HepG2 (cell line): ENCODE data around the gene OR2S2. TPM values are rescaled to one million over a fixed set of nuclear protein-coding genes. Genes with fewer than 3 reads are reported as not detected.

ENCODE experiments used
- ATAC-seq: fragments of 200-7000 bp; cut with Tn5 transposase; 3 replicates; pipeline ENCODE4 v1.9.1; 2020; ENCODE audit warnings: mild to moderate bottlenecking, moderate library complexity
- Bru-seq: library from RNA; stranded (reverse); fragments of 400-500 nt; gene quantifications from one replicate; lab custom pipeline; 2021; lab: Mats Ljungman, UMichigan
- BruChase-seq, 2 experiments: library from RNA; stranded (reverse); fragments of 400-500 nt; gene quantifications; one replicate each; lab custom pipeline; 2021; lab: Mats Ljungman, UMichigan
- BruUV-seq: library from RNA; stranded (reverse); fragments of 400-500 nt; replicated peaks from 2 replicates; lab custom pipeline; 2021; lab: Mats Ljungman, UMichigan
- CTCF ChIA-PET: fragments of 300-600 bp; formaldehyde crosslinking; extraction: SDS; loops from one replicate; lab custom pipeline; 2021; ENCODE audit warnings: low total read pairs, inconsistent platforms, low intra/inter-chr PET ratio; lab: Yijun Ruan, JAX
- POLR2A ChIA-PET: fragments of 350-600 bp; sonication (Branson Sonifier 250); formaldehyde crosslinking; loops from one replicate; lab custom pipeline; 2020; ENCODE audit warnings: antibody characterized with exemption, inconsistent platforms; lab: Yijun Ruan, JAX
- DNase-seq: peaks from one replicate; pipeline ENCODE4 v3.0.0-alpha.2; 2015; ENCODE audit warnings: low spot score
- FAIRE-seq: peaks from 3 replicates; lab custom pipeline; 2011; peaks lifted over from hg19 to GRCh38; lab: Jason Lieb, UNC
- H2AFZ ChIP-seq: one replicate; pipeline ENCODE4 v1.6.1; 2011; ENCODE audit warnings: low read length, inconsistent platforms
- H3K27ac ChIP-seq: fragments of 300-600 bp; 3 replicates; pipeline ENCODE4 v1.8.0; 2011; ENCODE audit warnings: mixed run types, mild to moderate bottlenecking, mixed read lengths, low read length, inconsistent platforms; ENCODE audit not compliant: insufficient read depth; ENCODE audit errors: extremely low read length
- H3K27me3 ChIP-seq, 2 experiments: fragments of 200-600 bp in 1 of 2; 2 replicates in 1 of 2; 3 replicates in 1 of 2; pipeline versions ENCODE4 v1.6.0 to v1.8.0; 2011; ENCODE audit warnings: low read length in 2 of 2, mild to moderate bottlenecking in 2 of 2, moderate library complexity in 2 of 2, inconsistent platforms in 1 of 2; ENCODE audit not compliant: insufficient read depth in 2 of 2, control insufficient read depth in 1 of 2
- H3K36me3 ChIP-seq, 2 experiments: fragments of 200-600 bp in 1 of 2; replicated peaks in 1 of 2; 2 replicates in 1 of 2; 3 replicates in 1 of 2; pipeline versions ENCODE4 v1.5.1 to v1.8.0; 2011; ENCODE audit warnings: low read length in 2 of 2, inconsistent platforms in 1 of 2; ENCODE audit not compliant: insufficient read depth in 2 of 2, control insufficient read depth in 1 of 2
- H3K4me1 ChIP-seq: 2 replicates; pipeline ENCODE4 v1.5.1; 2012; ENCODE audit warnings: low read length, inconsistent platforms; ENCODE audit not compliant: insufficient read depth
- H3K4me2 ChIP-seq: 2 replicates; pipeline ENCODE4 v1.6.0; 2011; ENCODE audit warnings: low read depth, low read length, inconsistent platforms
- H3K4me3 ChIP-seq, 3 experiments: fragments of 200-600 bp in 1 of 3; sonication (generic), shearing (Covaris generic) in 1 of 3; replicated peaks in 1 of 3; 2 replicates each; pipeline ENCODE4 v1.5.1; 2011 to 2016; ENCODE audit warnings: low read length in 3 of 3, inconsistent platforms in 2 of 3, low read depth in 2 of 3, mild to moderate bottlenecking in 2 of 3, control low read depth in 1 of 3, mixed read lengths in 1 of 3; ENCODE audit not compliant: insufficient read depth in 1 of 3
- H3K79me2 ChIP-seq: one replicate; pipeline ENCODE4 v1.6.1; 2011; ENCODE audit warnings: low read length, inconsistent platforms; ENCODE audit not compliant: insufficient read depth
- H3K9ac ChIP-seq: 2 replicates; pipeline ENCODE4 v1.6.0; 2011; ENCODE audit warnings: mild to moderate bottlenecking, low read depth, low read length, inconsistent platforms; ENCODE audit not compliant: insufficient read depth
- H3K9me3 ChIP-seq: 2 replicates; pipeline ENCODE4 v1.5.1; 2012; ENCODE audit warnings: mild to moderate bottlenecking, low read length
- H4K20me1 ChIP-seq: 2 replicates; pipeline ENCODE4 v1.6.0; 2011; ENCODE audit warnings: inconsistent platforms, mild to moderate bottlenecking, low read length, moderate library complexity; ENCODE audit not compliant: insufficient read depth
- BRD4 ChIP-seq: sonication (generic); formaldehyde crosslinking; IDR thresholded peaks from 2 replicates; pipeline ENCODE4 v1.4.0; 2020; ENCODE audit warnings: missing genetic modification reagents
- MIER2 ChIP-seq: IDR thresholded peaks from 2 replicates; pipeline ENCODE4 v1.6.1; 2016; ENCODE audit warnings: missing biosample characterization, missing genetic modification reagents
- MLLT10 ChIP-seq: sonication (generic); formaldehyde crosslinking; IDR thresholded peaks from 2 replicates; pipeline ENCODE4 v1.4.0; 2020; ENCODE audit warnings: missing genetic modification reagents
- TBX3 ChIP-seq: fragments of 450-650 bp; IDR thresholded peaks from 2 replicates; pipeline ENCODE4 v1.6.1; 2017; ENCODE audit warnings: antibody characterized with exemption, mild to moderate bottlenecking, inconsistent platforms, borderline replicate concordance
- ZNF253 ChIP-seq: sonication (generic); formaldehyde crosslinking; IDR thresholded peaks from 2 replicates; pipeline ENCODE4 v1.8.0; 2022; ENCODE audit warnings: mild to moderate bottlenecking, missing genetic modification reagents, borderline replicate concordance
- ZNF260 ChIP-seq: sonication (generic); formaldehyde crosslinking; IDR thresholded peaks from 2 replicates; pipeline ENCODE4 v1.4.0; 2020; ENCODE audit warnings: missing genetic modification reagents, low read depth, mild to moderate bottlenecking, borderline replicate concordance
- ZNF333 ChIP-seq: sonication (generic); formaldehyde crosslinking; IDR thresholded peaks from 2 replicates; pipeline ENCODE4 v1.4.0; 2020; ENCODE audit warnings: mild to moderate bottlenecking, missing genetic modification reagents, borderline replicate concordance
- ZNF816 ChIP-seq: sonication (generic); formaldehyde crosslinking; IDR thresholded peaks from 2 replicates; pipeline ENCODE4 v1.8.0; 2022; ENCODE audit warnings: missing genetic modification reagents, mild to moderate bottlenecking, borderline replicate concordance
- WGBS: methylation state at CpG from one replicate; pipeline ENCODE4 v1.1.6; 2017; ENCODE audit warnings: low lambda C conversion rate; 5-methylcytosine and 5-hydroxymethylcytosine counted together
- in situ Hi-C: cut with HindIII; loops from 2 replicates; pipeline ENCODE4 v1.10.0; 2017; ENCODE audit warnings: low pct_unique_long_range_greater_than_20kb; ENCODE audit not compliant: extremely low pct_ligation_motif_present
- intact Hi-C: fragments of 100-400 bp; cut with micrococcal nuclease; formaldehyde crosslinking; loops from one replicate; pipeline ENCODE4 v1.10.0; 2022; ENCODE audit not compliant: unreplicated experiment
- long read RNA-seq, 2 experiments: library from RNA in 1 of 2; library from polyadenylated mRNA in 1 of 2; stranded (forward) in 1 of 2; unstranded in 1 of 2; transcript quantifications; one replicate each; pipeline ENCODE4 v2.0.0, GENCODE V29; 2019 to 2022
- polyA minus RNA-seq, 3 experiments: library from RNA; depleted of rRNA, polyadenylated mRNA; stranded (reverse); fragments of >200 nt; gene quantifications; 2 replicates each; pipeline ENCODE4 v1.2.3, GENCODE V29; 2011; ENCODE audit warnings: low replicate concordance in 1 of 3
- polyA plus RNA-seq, 8 experiments: library from polyadenylated mRNA; depleted of rRNA in 3 of 8; stranded (reverse) in 7 of 8; unstranded in 1 of 8; fragments of >200 nt; fragmentation: Illumina TruSeq in 4 of 8; extraction: Trizol in 4 of 8; gene quantifications; 2 replicates each; pipeline versions ENCODE4 v1.2.1 to v1.2.3, GENCODE V29; 2011 to 2016; ENCODE audit warnings: low read depth in 4 of 8, missing spikeins in 1 of 8, mixed read lengths in 1 of 8; ENCODE audit not compliant: insufficient read depth in 1 of 8
- total RNA-seq, 5 experiments: library from RNA; depleted of rRNA; stranded (reverse); fragments of >200 nt; fragmentation: Illumina TruSeq; extraction: Trizol; gene quantifications; 2 replicates each; pipeline ENCODE4 v1.2.3, GENCODE V29; 2016; ENCODE audit warnings: low read depth in 1 of 5
- TF ChIP-seq, protein P1 (sequence below): sonication (generic); formaldehyde crosslinking; IDR thresholded peaks from 2 replicates; pipeline ENCODE4 v1.4.0; 2020; ENCODE audit warnings: missing genetic modification reagents
- TF ChIP-seq, protein P2 (sequence below): sonication (generic); formaldehyde crosslinking; IDR thresholded peaks from 2 replicates; pipeline ENCODE4 v1.9.0; 2022; ENCODE audit warnings: missing genetic modification reagents, mild to moderate bottlenecking, borderline replicate concordance
- TF ChIP-seq, protein P3 (sequence below): sonication (generic); formaldehyde crosslinking; conservative IDR thresholded peaks from 2 replicates; pipeline ENCODE4 v1.8.0; 2022; ENCODE audit warnings: low read depth, missing genetic modification reagents

The OR2S2 gene, protein sequence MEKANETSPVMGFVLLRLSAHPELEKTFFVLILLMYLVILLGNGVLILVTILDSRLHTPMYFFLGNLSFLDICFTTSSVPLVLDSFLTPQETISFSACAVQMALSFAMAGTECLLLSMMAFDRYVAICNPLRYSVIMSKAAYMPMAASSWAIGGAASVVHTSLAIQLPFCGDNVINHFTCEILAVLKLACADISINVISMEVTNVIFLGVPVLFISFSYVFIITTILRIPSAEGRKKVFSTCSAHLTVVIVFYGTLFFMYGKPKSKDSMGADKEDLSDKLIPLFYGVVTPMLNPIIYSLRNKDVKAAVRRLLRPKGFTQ
- not detected in 2 replicates for total RNA-seq (2016; rRNA removed; fragmentation: Illumina TruSeq; extraction: Trizol)
- total RNA-seq (2016; cell fraction: cytosol; rRNA removed; fragmentation: Illumina TruSeq; extraction: Trizol; ENCODE audit: low read depth), result not detected in 2 replicates
- total RNA-seq (2016; cell fraction: insoluble cytoplasmic fraction; rRNA removed; fragmentation: Illumina TruSeq; extraction: Trizol), result not detected in 2 replicates
- not detected in 2 replicates for total RNA-seq (2016; cell fraction: membrane; rRNA removed; fragmentation: Illumina TruSeq; extraction: Trizol)
- total RNA-seq (2016; cell fraction: nucleus; rRNA removed; fragmentation: Illumina TruSeq; extraction: Trizol), result not detected in 2 replicates
- not detected in 2 replicates for polyA plus RNA-seq (2011; rRNA removed)
- polyA plus RNA-seq (2011; cell fraction: cytosol; rRNA removed), result not detected in 2 replicates
- polyA plus RNA-seq (2011; cell fraction: nucleus; rRNA removed), result not detected in 2 replicates
- polyA plus RNA-seq (2012), result not detected in 2 replicates
- not detected in 2 replicates for polyA plus RNA-seq (2016; cell fraction: cytosol; fragmentation: Illumina TruSeq; extraction: Trizol; ENCODE audit: low read depth)
- not detected in 2 replicates for polyA plus RNA-seq (2016; cell fraction: insoluble cytoplasmic fraction; fragmentation: Illumina TruSeq; extraction: Trizol; ENCODE audit: low read depth)
- not detected in 2 replicates for polyA plus RNA-seq (2016; cell fraction: membrane; fragmentation: Illumina TruSeq; extraction: Trizol; ENCODE audit: low read depth)
- polyA plus RNA-seq (2016; cell fraction: nucleus; fragmentation: Illumina TruSeq; extraction: Trizol; ENCODE audit: insufficient read depth, low read depth), result not detected in 2 replicates
- not detected in 2 replicates for polyA minus RNA-seq (2011; rRNA and poly(A)+ RNA removed; ENCODE audit: low replicate concordance)
- not detected in 2 replicates for polyA minus RNA-seq (2011; cell fraction: cytosol; rRNA and poly(A)+ RNA removed)
- polyA minus RNA-seq (2011; cell fraction: nucleus; rRNA and poly(A)+ RNA removed), result not detected in 2 replicates
- not detected for Bru-seq, nascent RNA
- not detected for BruChase-seq, experiment 1, labeled RNA remaining after a 6-hour chase
- not detected for BruChase-seq, experiment 2, labeled RNA remaining after a 2-hour chase
- long read RNA-seq, experiment 1, result 0 reads
- long read RNA-seq, experiment 2, result 0 reads

DNA sequence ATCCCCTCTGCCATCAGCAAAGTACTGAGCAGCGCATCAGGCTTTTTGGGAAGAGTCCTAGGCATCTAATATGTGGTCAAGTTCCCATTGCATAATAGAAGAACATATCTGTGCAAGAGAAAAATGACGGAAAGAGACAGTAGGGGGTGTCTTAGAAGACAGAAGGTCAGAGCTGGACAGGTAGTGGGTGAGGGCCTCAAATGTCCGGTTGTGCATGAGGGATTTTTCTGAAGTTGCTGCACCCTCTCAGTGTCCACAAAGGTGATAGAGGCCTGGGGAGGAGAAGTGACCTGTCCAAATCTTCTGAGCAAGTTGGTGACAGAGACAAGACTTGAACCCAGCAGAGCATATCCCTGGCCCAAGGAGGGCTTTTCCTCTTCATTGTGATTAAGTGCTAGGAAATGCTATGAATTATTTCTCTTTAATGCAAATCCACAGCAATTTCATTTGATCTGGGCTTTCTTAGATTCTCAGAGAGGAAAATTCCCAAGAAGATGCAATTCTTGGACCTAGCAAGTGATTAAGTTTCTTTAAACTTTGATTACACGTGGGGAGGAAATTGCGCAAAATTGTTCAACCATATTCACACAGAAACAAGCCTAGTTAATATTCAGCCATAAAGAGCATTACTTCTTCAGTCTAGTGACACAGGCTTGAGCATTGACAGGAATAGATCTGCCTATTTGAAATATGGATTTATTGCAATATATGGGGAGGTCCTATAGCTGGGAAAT, at the start of gene OR2S2:
TSS of gene OR2S2 (minus strand) at position 51 of the 734 bp plus-strand sequence. CDS start 56 bp downstream, outside the sequence.
- WGBS, result 11% methylated on average over 5 of the region's 5 CpGs
- H3K9ac ChIP-seq, result no peak within 1 kb of the TSS
- ATAC-seq (no peak), FAIRE-seq (no peak), DNase-seq (no peak)
- H3K4me1 ChIP-seq, result no peaks in the 10 kb centered on the region
- POLR2A ChIA-PET, result no interaction called here
- H3K36me3 ChIP-seq, result no peaks in the 10 kb centered on the region
- CTCF ChIA-PET, result no interaction called here
- no TSS peak for BruUV-seq
- no peak within 1 kb of the TSS for H3K4me3 ChIP-seq
- no peaks in the 10 kb centered on the region for H3K9me3 ChIP-seq
- intact Hi-C loops, result loop anchor here (5.0 kb wide), 1 partner anchor 209 kb away; the partner anchor contains the start of gene CCIN
- no peaks in the 10 kb centered on the region for H3K79me2 ChIP-seq
- H3K4me2 ChIP-seq, result no peak within 1 kb of the TSS
- H3K27me3 ChIP-seq, result peaks cover 0 to 32% of the 10 kb centered on the region in 2 experiments; a peak in 3 of 5 replicates
- in situ Hi-C loops, result loop anchor here (5.0 kb wide), 1 partner anchor 64 kb away; no protein-coding TSS in a partner anchor
- H2AFZ ChIP-seq, result no peak within 1 kb of the TSS
- H4K20me1 ChIP-seq, result no peaks in the 10 kb centered on the region
- H3K27ac ChIP-seq, result no peak within 1 kb of the TSS
- TF ChIP-seq ZNF333 (CRISPR knock-in tag), result no peak
- TF ChIP-seq MLLT10 (CRISPR knock-in tag), result no peak
- TF ChIP-seq TBX3, result no peak
- TF ChIP-seq ZNF260, result no peak
- TF ChIP-seq ZNF253 (CRISPR knock-in tag), result no peak
- TF ChIP-seq, protein P1, sequence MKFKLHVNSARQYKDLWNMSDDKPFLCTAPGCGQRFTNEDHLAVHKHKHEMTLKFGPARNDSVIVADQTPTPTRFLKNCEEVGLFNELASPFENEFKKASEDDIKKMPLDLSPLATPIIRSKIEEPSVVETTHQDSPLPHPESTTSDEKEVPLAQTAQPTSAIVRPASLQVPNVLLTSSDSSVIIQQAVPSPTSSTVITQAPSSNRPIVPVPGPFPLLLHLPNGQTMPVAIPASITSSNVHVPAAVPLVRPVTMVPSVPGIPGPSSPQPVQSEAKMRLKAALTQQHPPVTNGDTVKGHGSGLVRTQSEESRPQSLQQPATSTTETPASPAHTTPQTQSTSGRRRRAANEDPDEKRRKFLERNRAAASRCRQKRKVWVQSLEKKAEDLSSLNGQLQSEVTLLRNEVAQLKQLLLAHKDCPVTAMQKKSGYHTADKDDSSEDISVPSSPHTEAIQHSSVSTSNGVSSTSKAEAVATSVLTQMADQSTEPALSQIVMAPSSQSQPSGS (CRISPR knock-in tag), result no peak
- no peak for TF ChIP-seq BRD4 (CRISPR knock-in tag)
- TF ChIP-seq, protein P2, sequence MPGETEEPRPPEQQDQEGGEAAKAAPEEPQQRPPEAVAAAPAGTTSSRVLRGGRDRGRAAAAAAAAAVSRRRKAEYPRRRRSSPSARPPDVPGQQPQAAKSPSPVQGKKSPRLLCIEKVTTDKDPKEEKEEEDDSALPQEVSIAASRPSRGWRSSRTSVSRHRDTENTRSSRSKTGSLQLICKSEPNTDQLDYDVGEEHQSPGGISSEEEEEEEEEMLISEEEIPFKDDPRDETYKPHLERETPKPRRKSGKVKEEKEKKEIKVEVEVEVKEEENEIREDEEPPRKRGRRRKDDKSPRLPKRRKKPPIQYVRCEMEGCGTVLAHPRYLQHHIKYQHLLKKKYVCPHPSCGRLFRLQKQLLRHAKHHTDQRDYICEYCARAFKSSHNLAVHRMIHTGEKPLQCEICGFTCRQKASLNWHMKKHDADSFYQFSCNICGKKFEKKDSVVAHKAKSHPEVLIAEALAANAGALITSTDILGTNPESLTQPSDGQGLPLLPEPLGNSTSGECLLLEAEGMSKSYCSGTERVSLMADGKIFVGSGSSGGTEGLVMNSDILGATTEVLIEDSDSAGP (CRISPR knock-in tag), result no peak
- no peak for TF ChIP-seq ZNF816 (CRISPR knock-in tag)
- TF ChIP-seq, protein P3, sequence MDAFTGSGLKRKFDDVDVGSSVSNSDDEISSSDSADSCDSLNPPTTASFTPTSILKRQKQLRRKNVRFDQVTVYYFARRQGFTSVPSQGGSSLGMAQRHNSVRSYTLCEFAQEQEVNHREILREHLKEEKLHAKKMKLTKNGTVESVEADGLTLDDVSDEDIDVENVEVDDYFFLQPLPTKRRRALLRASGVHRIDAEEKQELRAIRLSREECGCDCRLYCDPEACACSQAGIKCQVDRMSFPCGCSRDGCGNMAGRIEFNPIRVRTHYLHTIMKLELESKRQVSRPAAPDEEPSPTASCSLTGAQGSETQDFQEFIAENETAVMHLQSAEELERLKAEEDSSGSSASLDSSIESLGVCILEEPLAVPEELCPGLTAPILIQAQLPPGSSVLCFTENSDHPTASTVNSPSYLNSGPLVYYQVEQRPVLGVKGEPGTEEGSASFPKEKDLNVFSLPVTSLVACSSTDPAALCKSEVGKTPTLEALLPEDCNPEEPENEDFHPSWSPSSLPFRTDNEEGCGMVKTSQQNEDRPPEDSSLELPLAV, result no peak
- TF ChIP-seq MIER2, result no peak
